ENCODE measurements around the gene UBQLN4.

UBQLN4 gene

GRCh38 chr1:156019946-156020292 lies 33.7 kb downstream of the UBQLN4 start:
- DNase-seq (ENCODE audit: low read depth, low spot score) = no peak

- DNase-seq (ENCODE audit: low read depth, low spot score) = no peak
Observed at GRCh38 chr1:156014829-156015228, 38.8 kb downstream of the UBQLN4 start.

- DNase-seq (ENCODE audit: low read depth, low spot score) = no peak
Observed at GRCh38 chr1:156012051-156012817, 41.4 kb downstream of the UBQLN4 start.

- no peak for DNase-seq (ENCODE audit: low read depth, low spot score)
Observed at GRCh38 chr1:156009404-156009803, 44.2 kb downstream of the UBQLN4 start.

GRCh38 chr1:156006666-156007376 lies 46.8 kb downstream of the UBQLN4 start:
- no peak for DNase-seq (ENCODE audit: low read depth, low spot score)

- no peak for DNase-seq (ENCODE audit: low read depth, low spot score)
Observed at GRCh38 chr1:156004843-156005584, 48.6 kb downstream of the UBQLN4 start.

- DNase-seq (ENCODE audit: low read depth, low spot score) = no peak
Observed at GRCh38 chr1:156003923-156004188, 49.7 kb downstream of the UBQLN4 start.

- DNase-seq (ENCODE audit: low read depth, low spot score) = no peak
Observed at GRCh38 chr1:156002188-156002911, 51.2 kb downstream of the UBQLN4 start.

GRCh38 chr1:156001662-156002171 lies 51.9 kb downstream of the UBQLN4 start:
- no peak for DNase-seq (ENCODE audit: low read depth, low spot score)

GRCh38 chr1:156001021-156001661 lies 52.5 kb downstream of the UBQLN4 start:
- no peak for DNase-seq (ENCODE audit: low read depth, low spot score)

GRCh38 chr1:155999964-156000363 lies 53.6 kb downstream of the UBQLN4 start:
- DNase-seq (ENCODE audit: low read depth, low spot score) = no peak

- no peak for DNase-seq (ENCODE audit: low read depth, low spot score)
Observed at GRCh38 chr1:155996166-155996565, 57.4 kb downstream of the UBQLN4 start.

- no peak for DNase-seq (ENCODE audit: low read depth, low spot score)
Observed at GRCh38 chr1:155993595-155993994, 60.0 kb downstream of the UBQLN4 start.

- DNase-seq (ENCODE audit: low read depth, low spot score) = no peak
Observed at GRCh38 chr1:155990005-155990739, 63.4 kb downstream of the UBQLN4 start.

GRCh38 chr1:155989242-155990004 lies 64.2 kb downstream of the UBQLN4 start:
- peak; percentile 51 for DNase-seq (ENCODE audit: low read depth, low spot score)
